ENCODE data around the gene SLC11A2.
A peak's percentile ranks its signal among the peaks of the same experiment; 100 is the strongest.
"Not testable (repeated sequence)": the region's sequence is repeated elsewhere in the genome, so short reads cannot be mapped to it uniquely, and the experiment has no call there.

Gene SLC11A2

DNA sequence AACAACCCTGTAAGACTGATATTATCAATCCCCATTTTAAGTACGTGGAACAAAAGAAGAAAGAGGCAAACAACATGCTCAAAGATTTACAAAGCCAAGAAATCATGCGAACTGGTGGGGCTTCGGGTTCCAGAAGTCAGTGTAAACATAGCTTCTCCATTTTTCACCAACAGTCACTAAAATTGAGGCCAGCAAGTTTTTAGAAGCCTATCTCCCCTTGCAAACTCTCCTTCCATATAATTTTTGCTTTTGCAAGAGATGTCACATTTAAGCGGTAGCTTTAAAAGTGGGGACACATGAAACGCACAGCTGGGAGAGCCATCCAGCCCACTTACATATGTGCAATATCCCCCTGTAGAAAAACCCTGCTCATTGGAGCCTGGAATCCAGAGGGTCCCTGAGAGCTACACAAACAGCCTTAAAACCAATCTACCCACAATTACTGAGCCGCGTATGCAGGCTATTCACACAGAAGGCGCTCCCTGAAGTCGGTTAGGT lies 797 bp downstream of the SLC11A2 start:
- no peak for DNase-seq (ENCODE audit: low spot score)

GRCh38 chr12:51023625-51024382 lies 2.4 kb downstream of the SLC11A2 start:
- no peak for DNase-seq (ENCODE audit: low spot score)

GRCh38 chr12:51021694-51022093 lies 4.5 kb downstream of the SLC11A2 start:
- DNase-seq (ENCODE audit: low spot score), result no peak

- DNase-seq (ENCODE audit: low spot score), result no peak
These were observed 5.6 kb downstream of the SLC11A2 start for GRCh38 chr12:51020448-51021182.

DNA sequence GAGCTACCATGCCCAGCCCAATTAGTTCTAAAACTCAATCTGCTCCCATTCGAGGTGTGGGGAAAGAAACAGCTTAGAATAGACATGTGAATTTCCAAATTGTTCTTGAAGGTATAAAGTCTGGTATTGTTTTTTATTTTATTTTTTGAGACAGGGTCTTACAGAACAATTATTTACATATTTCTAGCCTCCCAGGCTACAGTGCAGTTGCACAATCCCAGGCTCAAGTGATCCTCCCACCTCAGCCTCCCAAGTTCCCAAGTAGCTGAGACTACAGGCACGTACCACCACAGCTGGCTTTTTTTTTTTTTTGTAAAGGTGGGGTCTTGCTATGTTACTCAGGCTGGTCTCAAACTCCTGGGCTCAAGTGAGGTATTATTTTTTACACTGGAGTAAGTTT lies 6.3 kb downstream of the SLC11A2 start:
- DNase-seq (ENCODE audit: low spot score), result no peak

DNA sequence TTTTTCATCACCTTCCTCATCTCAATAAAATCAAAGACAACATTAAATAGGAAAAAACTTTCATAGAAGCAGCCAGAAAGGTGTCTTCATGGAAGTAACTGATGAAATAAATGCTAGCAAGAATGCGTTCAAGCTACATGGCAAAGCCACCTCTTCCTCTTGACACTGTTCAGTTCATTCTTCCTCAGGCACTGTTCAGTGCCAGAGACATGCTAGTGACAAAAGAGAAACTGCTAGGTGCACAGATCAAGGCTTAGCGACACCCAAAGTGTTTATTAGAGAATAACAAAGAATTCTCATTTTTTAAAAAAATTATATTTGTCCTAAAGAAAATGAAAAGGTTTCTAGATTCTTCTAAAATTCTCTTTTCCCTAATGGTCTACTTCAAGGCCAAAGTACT lies 7.2 kb downstream of the SLC11A2 start:
- no peak for DNase-seq (ENCODE audit: low spot score)

GRCh38 chr12:51017452-51017851 lies 8.7 kb downstream of the SLC11A2 start:
- no peak for DNase-seq (ENCODE audit: low spot score)

- not testable (repeated sequence) for DNase-seq (ENCODE audit: low spot score)
These were observed 11.7 kb downstream of the SLC11A2 start for GRCh38 chr12:51014467-51014866.

DNA sequence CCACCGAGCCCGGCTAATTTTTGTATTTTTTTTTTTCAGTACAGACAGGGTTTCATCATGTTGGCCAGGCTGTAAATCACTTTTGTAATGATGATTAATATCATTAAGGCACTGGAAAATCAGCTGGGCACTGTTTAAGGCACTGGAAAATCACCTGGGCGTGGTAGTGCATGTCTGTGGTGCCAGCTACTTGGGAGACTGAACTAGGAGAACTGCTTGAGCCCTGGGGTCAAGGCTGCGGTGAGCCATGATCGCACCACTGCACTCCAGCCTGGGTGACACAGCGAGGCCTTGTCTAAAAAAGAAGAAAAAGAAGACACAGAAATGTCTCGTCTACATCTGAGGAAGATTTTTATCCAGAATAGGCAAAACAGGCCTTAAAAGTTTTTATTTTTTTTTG lies 12.7 kb downstream of the SLC11A2 start:
- DNase-seq (ENCODE audit: low spot score), result no peak

GRCh38 chr12:51012570-51013236 lies 13.5 kb downstream of the SLC11A2 start:
- no peak for DNase-seq (ENCODE audit: low spot score)

GRCh38 chr12:51011955-51012354 lies 14.2 kb downstream of the SLC11A2 start:
- no peak for DNase-seq (ENCODE audit: low spot score)

GRCh38 chr12:51009056-51009440 lies 17.1 kb downstream of the SLC11A2 start:
- DNase-seq (ENCODE audit: low spot score), result peak; percentile 50

DNA sequence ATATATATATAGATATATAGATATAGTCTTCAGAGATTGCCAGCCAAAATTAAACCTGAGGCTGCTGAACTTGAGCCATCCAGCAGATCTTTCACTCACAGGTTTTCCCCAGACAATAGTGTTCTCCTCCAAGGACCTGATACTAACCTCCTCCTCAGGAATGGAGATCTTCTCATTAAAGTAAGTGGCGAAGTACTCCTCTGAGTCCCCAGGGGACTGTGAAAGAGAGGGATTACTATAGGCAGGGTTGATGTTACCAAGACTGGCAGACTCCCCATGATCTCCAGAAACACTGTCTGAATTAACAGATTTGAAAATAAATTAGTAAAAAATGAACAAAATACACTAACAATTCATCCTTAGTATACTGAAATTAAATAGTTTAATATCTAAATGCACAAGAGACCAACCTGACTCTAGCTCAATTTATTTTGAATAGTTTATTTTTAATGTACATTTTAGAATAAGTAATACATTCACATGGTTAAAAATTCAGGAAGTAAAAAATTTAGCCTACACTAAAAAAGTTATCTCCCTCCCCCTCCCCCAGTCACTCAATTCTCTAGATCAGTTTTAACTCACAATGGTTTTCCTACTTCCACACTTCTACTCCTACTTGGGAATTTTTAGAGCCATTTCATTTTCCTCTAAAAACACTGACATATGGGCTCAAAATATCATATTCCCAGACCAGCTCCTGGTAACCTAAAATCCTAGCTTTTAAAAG lies 17.7 kb downstream of the SLC11A2 start:
- no peak for DNase-seq (ENCODE audit: low spot score)

DNA sequence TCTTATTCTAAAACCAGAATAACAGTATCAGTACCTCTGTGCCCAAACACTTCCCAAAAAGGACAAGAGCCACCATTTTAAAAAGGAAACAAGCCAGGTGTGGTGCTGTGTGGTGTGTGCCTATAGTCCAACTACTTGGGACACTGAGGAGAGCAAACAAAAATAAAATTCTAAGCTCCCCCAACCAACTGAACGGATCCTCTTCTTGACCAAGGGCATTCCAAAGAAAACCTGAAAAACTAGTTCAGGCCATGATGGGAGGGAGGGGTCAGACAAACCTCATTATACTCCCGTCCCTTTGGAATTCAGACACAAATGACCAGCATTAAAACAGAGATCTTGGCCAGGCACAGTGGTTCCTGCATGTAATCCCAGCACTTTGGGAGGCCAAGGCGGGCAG lies 20.5 kb downstream of the SLC11A2 start:
- DNase-seq (ENCODE audit: low spot score), result no peak

- no peak for DNase-seq (ENCODE audit: low spot score)
These were observed 21.2 kb downstream of the SLC11A2 start for GRCh38 chr12:51005030-51005429.

GRCh38 chr12:51004504-51004903 lies 21.7 kb downstream of the SLC11A2 start:
- DNase-seq (ENCODE audit: low spot score), result no peak

DNA sequence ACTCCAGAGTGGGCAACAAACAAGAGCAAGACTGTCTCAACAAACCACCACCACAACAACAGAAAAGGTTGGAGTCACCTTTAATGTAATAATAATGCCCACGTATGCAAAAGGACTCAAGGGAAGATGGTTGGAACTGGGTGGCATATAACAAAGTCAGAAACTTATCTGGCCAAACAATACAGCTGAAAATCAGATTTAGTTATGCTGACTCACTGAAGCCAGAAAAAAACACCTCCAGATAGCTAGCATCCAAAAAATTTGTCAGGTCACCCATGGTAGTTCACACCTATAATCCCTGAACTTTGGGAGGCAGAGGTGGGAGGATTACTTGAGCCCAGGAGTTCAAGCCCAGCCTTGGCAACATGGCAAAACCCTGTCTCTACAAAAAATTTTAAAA lies 24.4 kb downstream of the SLC11A2 start:
- DNase-seq (ENCODE audit: low spot score), result no peak

DNA sequence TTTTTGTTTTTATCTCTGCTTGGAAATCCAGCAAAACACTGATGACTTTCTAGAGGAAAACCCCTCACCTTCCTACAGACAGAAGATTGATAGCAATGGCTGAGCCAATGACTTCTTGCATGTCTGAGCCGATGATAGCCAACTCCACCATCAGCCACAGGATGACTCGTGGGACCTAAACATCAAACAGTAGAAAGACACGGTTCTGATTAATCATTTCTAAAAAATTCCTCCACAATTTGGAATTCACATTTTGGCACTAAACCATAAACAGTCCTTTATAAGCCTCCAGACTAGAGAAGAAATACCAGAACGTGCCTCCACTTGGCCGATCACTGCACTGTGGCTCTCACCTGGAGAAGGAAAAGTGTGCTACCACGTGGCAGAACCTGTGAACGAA lies 25.9 kb downstream of the SLC11A2 start:
- no peak for DNase-seq (ENCODE audit: low spot score)

- no peak for DNase-seq (ENCODE audit: low spot score)
These were observed 27.1 kb downstream of the SLC11A2 start for GRCh38 chr12:50999093-50999492.

GRCh38 chr12:50992819-50993218 lies 33.4 kb downstream of the SLC11A2 start:
- no peak for DNase-seq (ENCODE audit: low spot score)

- DNase-seq (ENCODE audit: low spot score), result no peak
These were observed 34.9 kb downstream of the SLC11A2 start for GRCh38 chr12:50991291-50991690.

GRCh38 chr12:50990791-50991190 lies 35.4 kb downstream of the SLC11A2 start:
- no peak for DNase-seq (ENCODE audit: low spot score)
